LoVo (cell line): ENCODE measurements around the gene CAMK2B.

Source experiments
- DNase-seq: peaks from one replicate; pipeline ENCODE4 v3.0.0-alpha.2; 2016; ENCODE audit warnings: low spot score

CAMK2B gene

GRCh38 chr7:44286618-44287487 is 38.5 kb downstream of the CAMK2B start:
- no peak for DNase-seq

GRCh38 chr7:44286182-44286617 is 39.2 kb downstream of the CAMK2B start:
- no peak for DNase-seq

DNA sequence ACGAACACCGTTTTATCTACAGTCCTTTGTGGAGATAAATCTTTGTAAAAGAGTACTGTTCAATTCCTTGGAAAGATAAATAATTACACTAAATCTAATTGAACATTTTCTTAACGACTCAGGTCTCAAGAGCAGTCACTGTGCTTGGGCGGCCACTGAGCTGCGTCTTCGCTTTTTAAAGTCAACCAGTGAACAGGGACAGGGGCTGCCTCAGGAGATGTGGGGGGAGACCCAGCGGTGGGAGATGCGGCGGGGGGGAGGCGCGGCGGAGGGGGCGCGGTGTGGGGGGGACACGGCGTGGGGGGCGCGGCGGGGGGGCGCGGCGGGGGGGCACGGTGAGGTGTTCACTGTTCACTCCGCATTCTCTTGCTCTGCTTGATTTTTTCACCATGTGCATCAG is 39.8 kb downstream of the CAMK2B start:
- no peak for DNase-seq

- DNase-seq, result no peak
Observed at GRCh38 chr7:44284881-44285541, 40.4 kb downstream of the CAMK2B start.

- DNase-seq, result no peak
Observed at GRCh38 chr7:44284216-44284615, 41.2 kb downstream of the CAMK2B start.

GRCh38 chr7:44283381-44284211 is 41.8 kb downstream of the CAMK2B start:
- DNase-seq, result no peak

GRCh38 chr7:44282601-44283171 is 42.7 kb downstream of the CAMK2B start:
- no peak for DNase-seq

GRCh38 chr7:44281811-44282600 is 43.4 kb downstream of the CAMK2B start:
- DNase-seq, result no peak

DNA sequence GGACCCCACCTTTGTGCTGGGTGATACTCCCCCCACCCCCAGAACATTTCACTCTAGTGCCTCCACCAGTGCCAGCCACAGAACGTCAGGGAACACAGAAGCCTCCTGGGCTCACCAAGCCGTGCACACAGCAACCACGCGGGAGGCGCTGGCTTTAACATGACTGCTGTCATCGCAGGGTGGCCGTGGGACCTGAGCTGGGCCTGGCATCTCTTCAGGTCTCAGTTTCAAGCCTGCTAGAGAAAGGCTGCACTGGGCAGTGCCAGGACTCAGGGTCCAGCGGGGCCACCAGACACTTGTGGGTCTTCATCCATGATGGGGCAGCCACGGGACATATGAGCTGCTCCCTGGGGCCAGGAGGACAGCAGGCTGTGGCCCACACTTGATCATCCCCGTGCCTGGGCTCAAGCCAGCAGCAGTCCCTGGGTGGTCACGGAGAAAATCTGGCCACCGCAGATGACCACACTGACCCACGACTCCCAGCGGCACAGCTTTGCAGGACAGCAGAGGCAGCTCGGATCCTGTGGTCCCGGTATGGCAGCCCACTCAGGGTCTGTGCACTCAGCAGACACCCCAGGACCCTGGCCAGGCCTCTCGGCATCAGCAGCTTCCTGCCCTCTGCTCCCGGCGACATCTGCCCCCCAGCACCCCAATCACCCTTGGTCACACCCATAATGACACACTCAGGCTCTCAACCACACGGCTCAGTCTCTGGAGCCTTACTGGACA is 44.2 kb downstream of the CAMK2B start:
- no peak for DNase-seq

DNA sequence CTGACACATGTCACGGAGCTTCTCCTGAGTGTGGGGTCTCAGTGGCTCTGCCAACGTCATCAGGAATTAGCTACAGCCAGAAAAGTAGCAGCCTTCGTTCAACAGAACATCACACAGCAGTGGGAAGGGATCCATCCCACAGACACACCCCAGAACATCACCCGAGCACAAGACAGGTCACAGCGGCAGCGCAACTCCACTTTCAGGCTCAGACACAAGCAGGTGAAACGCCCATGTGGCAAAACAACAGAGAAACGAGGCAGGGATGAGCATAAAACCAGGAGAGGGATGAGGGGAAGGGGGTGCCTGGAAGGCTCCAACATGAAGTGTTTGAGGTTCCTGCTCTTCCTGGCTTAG is 44.8 kb downstream of the CAMK2B start:
- no peak for DNase-seq

GRCh38 chr7:44279731-44280505 is 45.5 kb downstream of the CAMK2B start:
- no peak for DNase-seq

DNA sequence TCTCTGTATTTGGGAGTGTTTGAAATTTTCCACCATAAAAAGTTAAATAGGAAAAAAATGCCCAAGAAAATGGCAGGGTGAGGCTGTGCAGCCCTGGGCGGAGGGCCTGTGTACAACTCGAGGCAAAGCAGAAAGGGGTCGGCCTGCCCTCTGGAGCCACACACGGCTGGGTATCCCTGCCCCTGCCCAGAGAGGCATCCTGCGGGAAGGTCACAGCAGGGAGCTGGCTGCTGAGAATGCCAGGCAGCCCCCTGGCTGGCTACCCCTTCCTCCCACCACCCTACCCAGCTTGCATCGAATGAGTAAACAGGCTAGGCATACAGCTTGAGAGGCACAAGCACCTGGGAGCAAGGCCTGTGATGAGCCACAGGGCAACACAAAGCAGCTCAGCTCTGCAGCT is 46.1 kb downstream of the CAMK2B start:
- no peak for DNase-seq

DNA sequence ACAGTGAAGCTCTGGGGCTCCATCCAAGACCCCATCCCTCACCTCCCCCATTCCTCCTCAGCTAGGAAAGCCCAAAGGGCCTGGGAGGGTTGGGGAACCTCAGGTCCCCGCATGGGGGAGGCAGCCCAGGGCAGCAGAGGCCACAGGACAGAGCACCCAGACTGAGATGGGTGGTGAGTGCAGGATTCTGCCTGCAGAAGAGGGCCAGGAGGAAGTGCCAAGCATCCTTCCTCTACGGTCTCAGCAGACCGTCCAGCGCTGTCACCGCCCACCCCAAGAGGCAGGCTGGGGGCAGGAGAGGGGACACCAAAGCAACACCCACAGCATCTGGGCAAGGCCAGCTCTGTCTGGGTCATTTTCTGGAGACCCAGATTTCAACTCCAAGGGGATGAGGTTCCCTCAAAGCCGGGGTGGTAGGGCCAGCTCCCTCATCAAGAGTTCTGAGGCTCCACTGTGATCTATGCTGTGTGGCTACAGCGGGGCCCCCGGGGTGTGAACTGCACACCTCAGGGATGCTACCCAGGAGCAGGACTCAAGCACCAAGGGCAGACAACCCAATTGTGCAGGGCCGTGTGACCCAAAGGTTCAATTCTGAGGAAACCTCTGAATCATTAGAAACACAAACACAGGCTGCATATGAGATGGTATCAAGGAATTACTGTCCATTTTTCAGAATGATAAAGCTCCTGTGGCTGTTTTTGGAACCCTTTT is 46.8 kb downstream of the CAMK2B start:
- DNase-seq, result no peak

DNA sequence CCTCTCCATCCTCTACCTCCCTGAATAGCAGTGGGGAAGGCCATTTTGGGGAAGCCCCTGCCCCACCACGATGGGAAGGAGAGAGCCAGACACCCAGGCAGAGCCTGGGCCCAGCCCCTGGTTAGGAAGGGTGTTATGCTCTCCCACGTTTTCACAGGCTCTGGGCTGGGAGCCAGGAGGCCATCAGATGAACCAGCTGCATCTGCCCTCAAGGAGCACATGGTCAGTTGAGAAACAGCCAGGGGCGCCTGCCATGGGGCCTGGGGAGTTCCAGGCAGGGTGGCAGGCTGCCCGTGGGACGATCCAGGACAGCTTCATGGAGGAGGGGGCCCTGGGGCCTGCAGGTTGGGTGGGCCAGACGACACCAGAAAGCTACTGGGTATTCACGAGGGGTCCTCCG is 47.5 kb downstream of the CAMK2B start:
- DNase-seq, result no peak

DNA sequence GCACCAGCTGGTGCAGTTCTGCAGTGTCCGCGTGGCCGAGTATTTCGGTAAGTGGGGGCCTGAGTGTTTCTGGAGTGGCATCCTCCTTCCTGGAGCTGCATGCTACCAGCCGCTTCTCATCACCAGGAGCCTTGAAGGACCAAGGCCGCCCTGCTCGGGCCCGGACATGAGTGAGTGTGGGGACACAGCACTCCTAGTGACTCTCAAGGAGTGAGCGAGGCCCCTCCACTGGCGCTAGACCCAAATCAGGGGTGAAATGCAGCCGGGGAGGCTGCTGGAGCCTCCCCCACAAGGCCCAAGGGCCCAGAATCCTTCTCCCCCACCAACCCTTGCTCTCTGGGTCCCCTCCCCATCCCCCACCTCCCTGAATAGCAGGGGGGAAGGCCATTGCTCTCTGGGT is 48.0 kb downstream of the CAMK2B start:
- no peak for DNase-seq

DNA sequence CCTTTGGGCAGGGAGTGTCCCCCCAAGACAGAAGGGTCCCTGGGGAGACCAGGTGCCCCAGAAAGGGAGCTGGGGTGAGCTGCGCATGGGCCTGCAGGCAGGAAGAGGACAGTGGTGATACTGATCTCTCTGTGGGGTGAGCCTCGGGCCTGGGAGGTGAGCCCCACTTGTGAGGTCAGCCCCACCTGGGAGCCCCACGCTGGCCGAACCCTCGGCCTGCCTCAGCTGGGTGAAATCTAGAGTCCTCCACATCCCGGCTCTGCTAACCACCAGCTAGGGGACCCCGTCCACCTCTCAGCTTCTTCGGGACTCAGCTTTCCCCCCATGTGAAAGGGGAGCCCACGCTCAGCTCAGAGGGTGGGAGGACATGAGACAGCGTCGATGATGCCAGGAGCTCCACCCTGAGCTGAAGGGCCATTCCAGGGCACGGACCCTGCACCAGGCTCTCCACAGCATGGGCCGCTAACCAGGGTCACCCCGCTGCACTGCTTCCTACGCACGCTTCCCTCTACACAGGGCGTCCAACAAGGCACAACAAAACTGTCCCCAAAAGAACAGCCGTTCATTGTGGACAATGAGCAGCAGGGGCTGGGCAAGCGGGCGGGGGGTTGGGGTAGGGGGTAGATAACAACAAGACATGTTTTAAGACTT is 48.7 kb downstream of the CAMK2B start:
- no peak for DNase-seq

DNA sequence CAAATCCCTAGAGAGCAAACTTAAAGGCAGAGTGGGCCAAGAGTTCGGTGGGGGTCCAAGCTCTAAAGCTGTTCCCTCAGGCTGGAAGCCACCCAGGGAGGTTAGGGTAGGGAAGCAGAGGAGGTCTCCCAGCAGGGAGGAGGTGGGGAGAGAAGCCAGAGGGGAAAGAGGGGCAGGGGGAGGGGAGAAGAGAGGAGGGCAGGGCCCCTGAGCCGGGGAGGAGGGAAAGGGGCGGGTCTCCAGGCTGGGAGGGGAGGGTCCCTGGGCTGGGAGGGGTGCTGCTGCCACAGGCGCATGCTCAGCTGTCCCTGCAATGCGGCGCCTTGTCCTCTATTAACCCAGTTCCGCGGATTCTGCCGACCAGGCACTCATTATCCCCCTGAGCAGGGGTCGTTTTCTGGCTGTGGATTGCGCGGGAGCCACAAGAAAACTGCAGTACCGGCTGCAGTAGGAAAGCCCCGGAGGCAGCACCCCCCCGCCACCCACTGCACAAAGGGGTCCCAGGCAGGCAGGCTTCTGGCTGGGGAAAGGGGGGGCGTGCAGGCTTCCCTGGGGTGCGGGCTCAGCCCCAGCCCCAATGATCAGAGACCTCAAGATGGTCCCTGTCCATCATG is 49.3 kb downstream of the CAMK2B start:
- DNase-seq, result no peak

GRCh38 chr7:44275146-44275545 is 50.2 kb downstream of the CAMK2B start:
- DNase-seq, result no peak

- DNase-seq, result no peak
Observed at GRCh38 chr7:44274623-44274975, 50.8 kb downstream of the CAMK2B start.
